ENCODE data around the gene HLA-G.

DNA sequence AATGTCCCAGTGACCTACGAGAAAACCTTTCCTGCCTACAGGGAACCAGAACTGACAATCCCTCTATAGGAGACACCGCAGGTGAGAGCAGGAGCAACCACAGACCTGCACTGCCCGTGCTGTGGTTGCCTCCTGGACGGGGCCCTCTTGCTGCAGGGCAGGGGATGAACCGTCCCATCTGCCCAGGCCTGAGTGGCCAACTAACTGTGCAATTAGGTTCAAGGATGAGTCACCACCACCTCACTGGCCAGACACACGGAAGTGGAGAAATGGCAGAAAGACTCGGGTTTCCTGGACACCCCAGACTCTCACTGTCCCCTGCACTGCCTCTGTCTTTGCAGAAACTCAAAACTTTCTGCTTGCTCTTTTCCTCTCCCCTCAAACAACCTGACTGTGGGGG lies 13.8 kb upstream of the HLA-G start:
- TF ChIP-seq CTCF (IDR thresholded peaks at IDR 0.05), result no peak
- TF ChIP-seq ZFX (IDR thresholded peaks at IDR 0.05; ENCODE audit: borderline replicate concordance), result no peak

Data from 22Rv1 (cell line).